ENCODE data around the gene COX5B.
"Not testable (repeated sequence)": the region's sequence is repeated elsewhere in the genome, so short reads cannot be mapped to it uniquely, and the experiment has no call there.

DNA sequence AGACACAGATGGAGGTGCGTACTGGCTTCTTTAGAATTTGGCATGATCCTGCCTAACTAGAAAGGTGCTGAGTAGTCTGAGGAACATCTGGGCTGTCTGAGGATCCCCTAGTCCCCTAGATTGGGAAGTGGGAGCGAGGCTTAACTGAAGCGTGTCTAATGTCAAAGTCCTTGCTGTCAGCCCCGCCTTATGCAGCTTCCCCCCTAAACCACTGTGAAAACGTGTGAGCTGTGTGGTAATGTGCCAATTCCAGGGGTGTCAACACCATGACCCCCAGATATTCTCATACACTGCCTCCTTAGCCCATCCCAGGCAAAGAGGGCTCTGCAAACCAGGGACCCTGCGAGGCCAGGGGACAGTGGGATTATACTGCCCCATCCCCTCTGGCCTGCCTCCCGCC, 34.0 kb upstream of the COX5B start:
- TF ChIP-seq, protein P1, sequence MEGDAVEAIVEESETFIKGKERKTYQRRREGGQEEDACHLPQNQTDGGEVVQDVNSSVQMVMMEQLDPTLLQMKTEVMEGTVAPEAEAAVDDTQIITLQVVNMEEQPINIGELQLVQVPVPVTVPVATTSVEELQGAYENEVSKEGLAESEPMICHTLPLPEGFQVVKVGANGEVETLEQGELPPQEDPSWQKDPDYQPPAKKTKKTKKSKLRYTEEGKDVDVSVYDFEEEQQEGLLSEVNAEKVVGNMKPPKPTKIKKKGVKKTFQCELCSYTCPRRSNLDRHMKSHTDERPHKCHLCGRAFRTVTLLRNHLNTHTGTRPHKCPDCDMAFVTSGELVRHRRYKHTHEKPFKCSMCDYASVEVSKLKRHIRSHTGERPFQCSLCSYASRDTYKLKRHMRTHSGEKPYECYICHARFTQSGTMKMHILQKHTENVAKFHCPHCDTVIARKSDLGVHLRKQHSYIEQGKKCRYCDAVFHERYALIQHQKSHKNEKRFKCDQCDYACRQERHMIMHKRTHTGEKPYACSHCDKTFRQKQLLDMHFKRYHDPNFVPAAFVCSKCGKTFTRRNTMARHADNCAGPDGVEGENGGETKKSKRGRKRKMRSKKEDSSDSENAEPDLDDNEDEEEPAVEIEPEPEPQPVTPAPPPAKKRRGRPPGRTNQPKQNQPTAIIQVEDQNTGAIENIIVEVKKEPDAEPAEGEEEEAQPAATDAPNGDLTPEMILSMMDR (conservative IDR thresholded peaks at IDR 0.05), result not testable (repeated sequence)
- not testable (repeated sequence) for TF ChIP-seq EZH2 (IDR thresholded peaks at IDR 0.05; ENCODE audit: low read depth)
